Esophagus squamous epithelium (tissue), 4 donors: ENCODE results near the gene TNKS1BP1.

Experiments used
- CTCF ChIP-seq, 6 experiments: fragments of 450-650 bp in 4 of 6; fragments of 200-600 bp in 2 of 6; sonication (generic) in 2 of 6; IDR thresholded peaks; one replicate each; pipeline ENCODE4 v1.5.1; 2016 to 2019; ENCODE audit warnings: antibody characterized with exemption in 6 of 6, mild to moderate bottlenecking in 4 of 6, moderate library complexity in 4 of 6
- POLR2A ChIP-seq, 4 donors: fragments of 450-650 bp; IDR thresholded peaks; one replicate each; pipeline ENCODE4 v1.6.1; 2017; ENCODE audit warnings: antibody characterized with exemption in 4 of 4, mild to moderate bottlenecking in 4 of 4, moderate library complexity in 3 of 4

GRCh38 chr11:57306161-57306876, 18.4 kb downstream of the TNKS1BP1 start:
- no peak for TF ChIP-seq CTCF (IDR thresholded peaks at IDR 0.05)
- TF ChIP-seq POLR2A (IDR thresholded peaks at IDR 0.05) = no peak
